ENCODE results near the gene GPHN.
"Not testable (repeated sequence)": the region's sequence is repeated elsewhere in the genome, so short reads cannot be mapped to it uniquely, and the experiment has no call there.

Gene GPHN

GRCh38 chr14:67031920-67032774 is 524.2 kb downstream of the GPHN start:
- no peak for TF ChIP-seq CTCF (IDR thresholded peaks at IDR 0.05; ENCODE audit: low read length, missing control alignments)
- no peak overlapping the region for H3K4me3 ChIP-seq (replicated peaks; ENCODE audit: low read depth, low read length)
- DNase-seq (ENCODE audit: low read depth): no peak

- no peak for TF ChIP-seq CTCF (IDR thresholded peaks at IDR 0.05; ENCODE audit: low read length, missing control alignments)
- H3K4me3 ChIP-seq (replicated peaks; ENCODE audit: low read depth, low read length): no peak overlapping the region
- DNase-seq (ENCODE audit: low read depth): no peak
Observed at GRCh38 chr14:67045440-67045839, 537.5 kb downstream of the GPHN start.

- H3K4me3 ChIP-seq (replicated peaks; ENCODE audit: low read depth, low read length): no peak overlapping the region
- DNase-seq (ENCODE audit: low read depth): no peak
- TF ChIP-seq CTCF (IDR thresholded peaks at IDR 0.05; ENCODE audit: low read length, missing control alignments): no peak
Observed at GRCh38 chr14:67050896-67051295, 542.9 kb downstream of the GPHN start.

GRCh38 chr14:67056684-67057083 is 548.7 kb downstream of the GPHN start:
- TF ChIP-seq CTCF (IDR thresholded peaks at IDR 0.05; ENCODE audit: low read length, missing control alignments): no peak
- no peak for DNase-seq (ENCODE audit: low read depth)
- no peak overlapping the region for H3K4me3 ChIP-seq (replicated peaks; ENCODE audit: low read depth, low read length)

DNA sequence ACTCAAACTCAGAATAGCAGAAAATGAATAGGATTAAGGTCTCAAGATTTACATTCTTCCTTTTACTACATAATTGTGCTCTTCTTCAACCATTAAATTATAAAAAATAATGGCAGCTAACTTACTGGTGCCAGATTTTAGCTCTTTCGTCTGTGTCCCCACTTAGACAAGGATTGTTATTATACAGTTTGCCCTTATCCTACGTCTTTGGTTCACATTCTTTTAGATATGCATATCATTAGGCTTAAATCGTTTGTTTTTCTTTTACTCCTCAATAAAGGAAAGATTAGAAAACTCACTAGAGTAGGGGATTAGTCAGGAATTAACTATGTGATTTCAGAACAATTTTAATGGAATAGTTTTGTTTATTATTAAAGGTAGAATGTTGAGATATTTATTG is 551.6 kb downstream of the GPHN start:
- TF ChIP-seq CTCF (IDR thresholded peaks at IDR 0.05; ENCODE audit: low read length, missing control alignments): no peak
- peak; percentile 6 for DNase-seq (ENCODE audit: low read depth)

DNA sequence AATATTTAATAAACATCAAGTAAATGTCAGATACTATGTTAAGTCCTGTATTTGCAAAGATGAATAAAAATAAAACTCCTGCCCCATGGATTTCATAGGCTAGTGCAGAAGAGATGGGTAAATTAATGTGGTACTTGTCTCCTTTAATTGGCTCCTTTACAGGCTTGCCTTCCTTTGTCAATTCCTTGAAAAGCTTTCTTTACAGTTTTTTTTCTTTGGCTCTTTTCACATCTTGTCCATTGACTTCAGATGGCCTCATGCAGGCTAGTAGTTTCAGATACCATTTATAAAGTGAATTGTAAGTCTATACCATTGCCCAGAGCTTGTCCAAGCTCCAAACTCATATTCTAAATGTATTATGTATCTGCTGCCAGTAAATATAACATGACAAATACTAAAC is 552.6 kb downstream of the GPHN start:
- H3K4me3 ChIP-seq (replicated peaks; ENCODE audit: low read depth, low read length): no peak overlapping the region
- TF ChIP-seq CTCF (IDR thresholded peaks at IDR 0.05; ENCODE audit: low read length, missing control alignments): no peak
- DNase-seq (ENCODE audit: low read depth): no peak

More for the DNA sequence above, 551.6 kb downstream of the GPHN start:
- no peak overlapping the region for H3K4me3 ChIP-seq (replicated peaks; ENCODE audit: low read depth, low read length)

DNA sequence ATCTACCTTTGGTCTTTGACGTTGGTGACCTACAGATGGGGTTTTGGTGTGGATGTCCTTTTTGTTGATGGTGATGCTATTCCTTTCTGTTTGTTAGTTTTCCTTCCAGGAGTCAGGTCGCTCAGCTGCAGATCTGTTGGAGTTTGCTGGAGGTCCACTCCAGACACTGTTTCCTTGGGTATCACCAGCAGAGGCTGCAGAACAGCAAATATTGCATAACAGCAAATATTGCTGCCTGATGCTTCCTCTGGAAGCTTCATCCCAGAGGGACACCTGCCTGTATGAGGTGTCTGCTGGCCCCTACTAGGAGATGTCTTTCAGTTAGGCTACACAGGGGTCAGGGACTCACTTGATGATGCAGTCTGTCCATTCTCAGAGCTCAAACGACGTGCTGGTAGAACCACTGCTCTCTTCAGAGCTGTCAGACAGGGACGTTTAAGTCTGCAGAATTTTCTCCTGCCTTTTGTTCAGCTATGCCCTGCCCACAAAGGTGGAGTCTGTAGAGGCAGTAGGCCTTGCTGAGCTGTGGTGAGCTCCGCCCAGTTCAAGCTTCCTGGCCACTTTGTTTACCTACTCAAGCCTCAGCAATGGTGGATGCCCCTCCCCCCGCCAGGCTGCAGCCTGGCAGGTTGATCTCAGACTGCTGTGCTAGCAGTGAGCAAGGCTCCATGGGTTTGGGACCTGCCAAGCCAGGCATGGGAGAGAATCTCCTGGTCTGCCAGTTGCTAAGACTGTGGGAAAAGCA is 559.3 kb downstream of the GPHN start:
- not testable (repeated sequence) for DNase-seq (ENCODE audit: low read depth)

More for the DNA sequence above, 559.3 kb downstream of the GPHN start:
- not testable (repeated sequence) for H3K4me3 ChIP-seq (replicated peaks; ENCODE audit: low read depth, low read length)

Measured in fibroblast of pulmonary artery (primary cell).